ENCODE measurements around the gene ZNF584.

DNA sequence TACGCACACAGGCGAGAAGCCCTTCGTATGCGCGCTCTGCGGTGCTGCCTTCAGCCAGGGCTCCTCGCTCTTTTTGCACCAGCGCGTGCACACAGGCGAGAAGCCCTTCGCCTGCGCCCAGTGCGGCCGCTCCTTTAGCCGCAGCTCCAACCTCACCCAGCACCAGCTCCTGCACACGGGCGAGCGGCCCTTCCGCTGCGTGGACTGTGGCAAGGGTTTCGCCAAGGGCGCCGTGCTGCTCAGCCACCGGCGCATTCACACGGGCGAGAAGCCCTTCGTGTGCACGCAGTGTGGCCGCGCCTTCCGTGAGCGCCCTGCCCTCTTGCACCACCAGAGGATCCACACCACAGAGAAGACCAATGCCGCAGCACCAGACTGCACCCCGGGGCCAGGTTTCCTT is 47.7 kb downstream of the ZNF584 start:
- TF ChIP-seq GATA3 (IDR thresholded peaks at IDR 0.05; ENCODE audit: low read depth, low read length), result no peak
- no peak for TF ChIP-seq GATA2 (IDR thresholded peaks at IDR 0.05; ENCODE audit: low read depth, low read length)

All from SH-SY5Y (cell line).